ENCODE measurements around the gene FAM181A. TPM values are rescaled to one million over a fixed set of nuclear protein-coding genes. Genes with fewer than 3 reads are reported as not detected.

Gene FAM181A
- total RNA-seq, 1 experiment from 2014 or later, result not detected

- CTCF ChIA-PET, result interaction anchor here (1.3 kb wide), 1 partner anchor 10 kb away, joined by 4 read pairs; no protein-coding TSS in a partner anchor
- Mint-ChIP-seq H3K27ac (ENCODE audit: unreplicated experiment) (no peak overlapping the region), H3K4me3 (ENCODE audit: low read depth, unreplicated experiment) (no peak overlapping the region), H3K4me1 (ENCODE audit: low read depth, unreplicated experiment) (peaks cover 11% of the 10 kb centered on the region), H3K9me3 (ENCODE audit: low read depth, unreplicated experiment) (no peaks in the 10 kb centered on the region), H3K27me3 (ENCODE audit: unreplicated experiment) (no peaks in the 10 kb centered on the region), H3K36me3 (ENCODE audit: insufficient read depth, unreplicated experiment) (no peaks in the 10 kb centered on the region)
- BruUV-seq (replicated peaks), result no TSS peak
- DNase-seq, result no peak
- TF ChIP-seq CTCF (IDR thresholded peaks at IDR 0.05; ENCODE audit: unreplicated experiment), result no peak
- intact Hi-C loops (cut with micrococcal nuclease; ENCODE audit: unreplicated experiment), result no loop called here
These were observed 22.4 kb downstream of the FAM181A start for GRCh38 chr14:93949511-93950075.

DNA sequence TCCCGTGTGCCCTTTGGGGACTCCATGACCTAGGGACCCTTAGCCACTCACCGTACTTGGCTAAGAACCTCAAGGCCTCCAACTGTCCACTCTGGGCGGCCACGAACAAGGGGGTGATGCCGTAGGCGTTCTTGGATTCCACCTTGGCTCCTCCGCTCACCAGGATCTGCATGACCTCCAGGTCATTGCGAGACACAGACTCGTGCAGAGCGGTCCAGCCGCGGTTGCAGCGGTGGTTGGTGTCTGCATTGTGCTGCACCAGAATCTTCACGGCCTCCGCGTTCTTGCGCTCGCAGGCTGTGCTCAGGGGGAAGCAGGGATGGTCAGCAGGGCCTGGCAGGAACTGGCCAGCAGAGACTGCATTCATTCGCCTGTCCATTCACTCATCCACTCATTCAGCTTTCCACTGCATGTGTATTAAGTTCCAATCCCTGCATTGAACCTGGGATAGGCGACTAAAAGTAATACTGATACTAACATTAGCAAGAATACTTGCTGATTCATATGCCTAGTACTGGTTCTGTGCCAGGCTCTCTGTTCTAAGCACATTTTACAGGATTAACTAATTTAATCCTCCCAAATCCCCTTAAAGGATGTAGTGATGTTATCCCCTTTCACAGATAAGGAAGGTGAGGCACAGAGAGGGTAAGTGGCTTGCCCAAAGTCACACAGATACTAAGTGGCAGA lies 23.9 kb downstream of the FAM181A start:
- TF ChIP-seq CTCF (IDR thresholded peaks at IDR 0.05; ENCODE audit: unreplicated experiment), result no peak
- BruUV-seq (replicated peaks), result no TSS peak
- H3K27me3 Mint-ChIP-seq (ENCODE audit: unreplicated experiment), result no peaks in the 10 kb centered on the region
- H3K36me3 Mint-ChIP-seq (ENCODE audit: insufficient read depth, unreplicated experiment), result no peaks in the 10 kb centered on the region
- no peaks in the 10 kb centered on the region for H3K9me3 Mint-ChIP-seq (ENCODE audit: low read depth, unreplicated experiment)
- no peak overlapping the region for H3K4me3 Mint-ChIP-seq (ENCODE audit: low read depth, unreplicated experiment)
- H3K4me1 Mint-ChIP-seq (ENCODE audit: low read depth, unreplicated experiment), result peaks cover 10% of the 10 kb centered on the region
- CTCF ChIA-PET, result no interaction called here
- intact Hi-C loops (cut with micrococcal nuclease; ENCODE audit: unreplicated experiment), result no loop called here
- no peak for DNase-seq
- H3K27ac Mint-ChIP-seq (ENCODE audit: unreplicated experiment), result no peak overlapping the region

DNA sequence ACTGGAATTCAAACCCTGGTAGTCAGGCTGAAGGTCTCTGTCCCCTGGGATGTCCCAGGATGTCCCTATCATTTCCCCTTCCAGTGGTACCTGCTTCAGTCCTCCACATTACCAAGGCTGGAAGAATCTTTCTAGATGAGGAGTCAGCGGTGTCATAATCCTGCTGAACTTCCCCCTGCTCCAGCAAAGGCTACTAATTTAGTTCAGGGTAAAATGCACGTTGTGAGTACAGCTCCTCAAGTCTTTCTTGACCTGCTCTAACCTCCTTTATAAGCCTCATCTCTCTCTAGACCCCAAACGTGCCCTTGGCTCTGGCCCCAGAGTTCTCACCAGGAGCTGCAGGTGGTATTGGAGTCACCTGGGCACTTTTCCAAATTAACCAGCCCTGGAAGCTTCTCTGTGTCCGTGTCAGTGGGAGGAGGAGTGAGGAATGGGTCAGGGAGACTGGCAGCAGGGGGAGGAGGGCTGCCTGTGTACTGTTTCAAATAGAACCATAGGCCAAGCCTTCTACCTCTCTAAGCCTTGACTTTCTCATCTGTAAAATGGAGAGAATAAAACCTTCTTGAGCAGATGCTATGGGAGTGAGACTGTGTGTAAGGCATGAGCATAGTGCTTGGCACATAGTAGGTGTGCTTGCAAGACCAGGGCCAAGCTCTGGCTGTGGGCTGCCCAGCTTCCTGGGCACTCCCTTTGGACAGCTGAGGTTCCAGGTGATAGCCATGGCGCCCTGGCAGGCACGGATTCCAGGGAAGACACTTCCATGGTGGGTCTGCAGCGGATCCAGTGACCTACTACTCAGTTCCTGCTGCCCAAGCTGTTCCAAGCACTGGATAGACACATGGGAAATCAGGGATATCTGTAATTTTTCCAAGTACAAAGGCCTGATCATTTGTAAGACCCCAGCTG lies 24.7 kb downstream of the FAM181A start:
- Mint-ChIP-seq H3K4me1 (ENCODE audit: low read depth, unreplicated experiment) (peaks cover 9% of the 10 kb centered on the region), H3K27me3 (ENCODE audit: unreplicated experiment) (no peaks in the 10 kb centered on the region), H3K9me3 (ENCODE audit: low read depth, unreplicated experiment) (no peaks in the 10 kb centered on the region), H3K27ac (ENCODE audit: unreplicated experiment) (no peak overlapping the region), H3K4me3 (ENCODE audit: low read depth, unreplicated experiment) (no peak overlapping the region), H3K36me3 (ENCODE audit: insufficient read depth, unreplicated experiment) (no peaks in the 10 kb centered on the region)
- no TSS peak for BruUV-seq (replicated peaks)
- CTCF ChIA-PET, result interaction anchor here (0.8 kb wide), 1 partner anchor 19 kb away, joined by 4 read pairs; no protein-coding TSS in a partner anchor
- intact Hi-C loops (cut with micrococcal nuclease; ENCODE audit: unreplicated experiment), result no loop called here
- TF ChIP-seq CTCF (IDR thresholded peaks at IDR 0.05; ENCODE audit: unreplicated experiment), result no peak
- no peak for DNase-seq

GRCh38 chr14:93952829-93953228 lies 25.7 kb downstream of the FAM181A start:
- Mint-ChIP-seq H3K4me1 (ENCODE audit: low read depth, unreplicated experiment) (peaks cover 16% of the 10 kb centered on the region), H3K27me3 (ENCODE audit: unreplicated experiment) (no peaks in the 10 kb centered on the region), H3K9me3 (ENCODE audit: low read depth, unreplicated experiment) (no peaks in the 10 kb centered on the region), H3K4me3 (ENCODE audit: low read depth, unreplicated experiment) (no peak overlapping the region), H3K36me3 (ENCODE audit: insufficient read depth, unreplicated experiment) (no peaks in the 10 kb centered on the region), H3K27ac (ENCODE audit: unreplicated experiment) (no peak overlapping the region)
- TF ChIP-seq CTCF (IDR thresholded peaks at IDR 0.05; ENCODE audit: unreplicated experiment), result no peak
- no peak for DNase-seq
- intact Hi-C loops (cut with micrococcal nuclease; ENCODE audit: unreplicated experiment), result no loop called here
- CTCF ChIA-PET, result interaction anchor here (0.8 kb wide), 1 partner anchor 18 kb away, joined by 4 read pairs; no protein-coding TSS in a partner anchor
- BruUV-seq (replicated peaks), result no TSS peak

All from Calu3 (cell line).